Neuronal stem cell (in vitro differentiated cells): ENCODE measurements around the gene SENP7. TPM values are rescaled to one million over a fixed set of nuclear protein-coding genes. Genes with fewer than 3 reads are reported as not detected.

Experiments
- DNase-seq: peaks from one replicate; pipeline ENCODE4 v3.0.0-alpha.2; 2013; ENCODE audit warnings: low spot score
- H2AFZ ChIP-seq: one replicate; pipeline ENCODE4 v1.6.1; 2013; ENCODE audit warnings: mild to moderate bottlenecking, low read length, inconsistent platforms
- H2AK5ac ChIP-seq: 2 replicates; pipeline ENCODE4 v1.6.1; 2013; ENCODE audit warnings: low read depth, mild to moderate bottlenecking, inconsistent platforms, low read length, moderate library complexity, mixed read lengths
- H2BK120ac ChIP-seq: 2 replicates; pipeline ENCODE4 v1.6.1; 2013; ENCODE audit warnings: low read depth, mild to moderate bottlenecking, inconsistent platforms, low read length, moderate library complexity, mixed read lengths
- H2BK12ac ChIP-seq: one replicate; pipeline ENCODE4 v1.6.1; 2013; ENCODE audit warnings: low read length, inconsistent platforms
- H2BK15ac ChIP-seq: 2 replicates; pipeline ENCODE4 v1.6.1; 2013; ENCODE audit warnings: mild to moderate bottlenecking, low read length, inconsistent platforms, mixed read lengths
- H2BK5ac ChIP-seq: one replicate; pipeline ENCODE4 v1.6.1; 2013; ENCODE audit warnings: inconsistent platforms, mild to moderate bottlenecking, low read length, moderate library complexity
- H3K14ac ChIP-seq: one replicate; pipeline ENCODE4 v1.6.1; 2013; ENCODE audit warnings: low read length, inconsistent platforms
- H3K18ac ChIP-seq: 2 replicates; pipeline ENCODE4 v1.6.1; 2013; ENCODE audit warnings: low read length, inconsistent platforms
- H3K23ac ChIP-seq: 2 replicates; pipeline ENCODE4 v1.6.1; 2013; ENCODE audit warnings: low read depth, mild to moderate bottlenecking, mixed read lengths, low read length, inconsistent platforms; ENCODE audit not compliant: poor library complexity
- H3K27ac ChIP-seq: replicated peaks from 3 replicates; pipeline ENCODE4 v1.5.1; 2013; ENCODE audit warnings: low read length, inconsistent platforms
- H3K27me3 ChIP-seq, 3 experiments: 2 replicates each; pipeline ENCODE4 v1.6.1; 2013; ENCODE audit warnings: low read length in 3 of 3, mild to moderate bottlenecking in 2 of 3, inconsistent platforms in 1 of 3, low read depth in 1 of 3, mixed read lengths in 1 of 3, moderate library complexity in 1 of 3; ENCODE audit not compliant: control insufficient read depth in 3 of 3, insufficient read depth in 3 of 3
- H3K36me3 ChIP-seq, 2 donors: replicated peaks in 1 of 2; 2 replicates each; pipeline ENCODE4 v1.6.1; 2013; ENCODE audit warnings: low read length in 2 of 2; ENCODE audit not compliant: control insufficient read depth in 2 of 2, insufficient read depth in 2 of 2
- H3K4ac ChIP-seq: 2 replicates; pipeline ENCODE4 v1.6.1; 2013; ENCODE audit warnings: inconsistent platforms, mild to moderate bottlenecking, low read length, moderate library complexity
- H3K4me1 ChIP-seq, 2 donors: 1 replicate in 1 of 2; 2 replicates in 1 of 2; pipeline ENCODE4 v1.6.1; 2013; ENCODE audit warnings: low read length in 2 of 2, low read depth in 1 of 2; ENCODE audit not compliant: control insufficient read depth in 2 of 2, insufficient read depth in 1 of 2
- H3K4me2 ChIP-seq: one replicate; pipeline ENCODE4 v1.6.1; 2013; ENCODE audit warnings: mild to moderate bottlenecking, low read length, inconsistent platforms; ENCODE audit not compliant: insufficient read depth, poor library complexity, severe bottlenecking
- H3K4me3 ChIP-seq, 2 donors: 2 replicates each; pipeline ENCODE4 v1.5.1; 2013; ENCODE audit warnings: low read length in 2 of 2, mild to moderate bottlenecking in 2 of 2, inconsistent platforms in 1 of 2, moderate library complexity in 1 of 2
- H3K79me1 ChIP-seq: one replicate; pipeline ENCODE4 v1.6.1; 2013; ENCODE audit warnings: low read depth, mild to moderate bottlenecking, inconsistent platforms, low read length, moderate library complexity
- H3K9ac ChIP-seq: one replicate; pipeline ENCODE4 v1.6.1; 2013; ENCODE audit warnings: mild to moderate bottlenecking, low read depth, low read length, inconsistent platforms; ENCODE audit not compliant: poor library complexity
- H3K9me3 ChIP-seq, 2 donors: replicated peaks in 1 of 2; 2 replicates each; pipeline versions ENCODE3 to v1.6.1; 2013; ENCODE audit warnings: low read length in 2 of 2, mild to moderate bottlenecking in 2 of 2, inconsistent platforms in 1 of 2, low read depth in 1 of 2, mixed read lengths in 1 of 2, moderate library complexity in 1 of 2; ENCODE audit not compliant: control insufficient read depth in 2 of 2, insufficient read depth in 1 of 2
- H4K8ac ChIP-seq: one replicate; pipeline ENCODE4 v1.6.1; 2013; ENCODE audit warnings: low read depth, mild to moderate bottlenecking, inconsistent platforms, low read length, moderate library complexity
- H4K91ac ChIP-seq: one replicate; pipeline ENCODE4 v1.6.1; 2013; ENCODE audit warnings: low read length, low read depth, mild to moderate bottlenecking, inconsistent platforms; ENCODE audit not compliant: poor library complexity
- small RNA-seq: library from polyadenylated mRNA; stranded (forward); fragments of <200 nt; extraction: miRNeasy Mini kit (QIAGEN cat#:217004); gene quantifications from one replicate; pipeline ENCODE3, GENCODE V24; 2013; ENCODE audit not compliant: insufficient read depth

Gene SENP7

GRCh38 chr3:101278727-101279126 lies 234.3 kb downstream of the SENP7 start:
- Histone ChIP-seq H3K9me3 (no peaks in the 10 kb centered on the region), H3K18ac (no peak overlapping the region), H4K8ac (no peak overlapping the region), H2BK15ac (no peak overlapping the region), H2BK5ac (no peak overlapping the region), H3K14ac (no peak overlapping the region), H3K4me3 (no peak overlapping the region), H3K36me3 (no peaks in the 10 kb centered on the region), H2BK120ac (no peak overlapping the region), H3K9ac (no peak overlapping the region), H3K4me2 (no peak overlapping the region), H2AK5ac (no peak overlapping the region), H3K27me3 (no peaks in the 10 kb centered on the region), H4K91ac (no peak overlapping the region), H3K27ac (no peak overlapping the region), H3K23ac (no peak overlapping the region), H3K4ac (no peak overlapping the region), H3K4me1 (no peaks in the 10 kb centered on the region), H2AFZ (no peak overlapping the region), H2BK12ac (no peak overlapping the region), H3K79me1 (no peaks in the 10 kb centered on the region)
- DNase-seq: no peak

Small RNAs within 50 kb of the gene (small RNA-seq; reads per million reads assigned to genes)
- not detected for gene RF00019
